ENCODE results near the gene CCDC40. TPM values are rescaled to one million over a fixed set of nuclear protein-coding genes. Genes with fewer than 3 reads are reported as not detected.

Gene CCDC40
- total and polyA plus RNA-seq, 9 of the 15 experiments (the other 6 are each of a cell fraction or from before 2014, with no cell fraction given), result 0.07 to 0.33 TPM; not detected in 7

GRCh38 chr17:80119839-80120238, 83.4 kb downstream of the CCDC40 start:
- 0 out of 3 replicates have a peak, but pooled peaks have one; percentile 19 for ATAC-seq

More at GRCh38 chr17:80119839-80120238, 83.4 kb downstream of the CCDC40 start:
- Histone ChIP-seq H3K9me1 (ENCODE audit: control insufficient read depth, insufficient read depth, low read length) (no peaks in the 10 kb centered on the region), H3K79me2 (ENCODE audit: control insufficient read depth, insufficient read depth, low read length) (no peaks in the 10 kb centered on the region), H3K27me3 (ENCODE audit: control insufficient read depth in 2 of 2, insufficient read depth in 2 of 2, low read length in 2 of 2) (peaks cover 38 to 68% of the 10 kb centered on the region in 2 experiments), H3K4me3 (no peak overlapping the region), H2AFZ (ENCODE audit: low read depth, low read length) (no peak overlapping the region), H3K4me1 (replicated peaks in 1 of 2; ENCODE audit: control insufficient read depth in 2 of 2, insufficient read depth in 2 of 2, low read length in 2 of 2) (peaks cover 0 to 38% of the 10 kb centered on the region in 2 experiments; a peak in 2 of 5 replicates), H4K20me1 (replicated peaks; ENCODE audit: control insufficient read depth, insufficient read depth, low read length) (no peaks in the 10 kb centered on the region), H3K27ac (ENCODE audit: extremely low read depth, low read depth, low read length) (no peak overlapping the region), H3K9me3 (replicated peaks; ENCODE audit: control insufficient read depth, insufficient read depth, low read depth, low read length) (0 out of 2 replicates have a peak, but pooled peaks cover 4% of the 10 kb centered on the region), H3K36me3 (ENCODE audit: control insufficient read depth, insufficient read depth, low read length) (no peaks in the 10 kb centered on the region), H3K4me2 (ENCODE audit: insufficient read depth, low read length) (no peak overlapping the region), H3K9ac (ENCODE audit: insufficient read depth in 1 of 2, low read depth in 2 of 2, low read length in 2 of 2) (no peak overlapping the region)
- FAIRE-seq, result no peak
- ChIA-PET POLR2A (interaction anchor here (0.8 to 1.9 kb wide), 4 partner anchors 9 to 164 kb away, joined by 3 to 5 read pairs (median 4); partner anchors contain the start of gene GAA), CTCF (ENCODE audit: low intra/inter-chr PET ratio) (no interaction called here)
- DNase-seq (ENCODE audit: extremely low read depth in 1 of 4, low spot score in 3 of 4), result peak in 1 of 4 experiments; percentile 13
- 5% methylated on average over 6 of the region's 9 CpGs for WGBS (ENCODE audit: insufficient coverage, low coverage, missing lambda C conversion rate)
- TF ChIP-seq ATF3 (IDR thresholded peaks at IDR 0.05), result peak; percentile 21; the same call in 1 of the 2 replicates
- no peak for TF ChIP-seq ATF3 (CRISPR knock-in tag; conservative IDR thresholded peaks at IDR 0.05)
- TF ChIP-seq CREM (IDR thresholded peaks at IDR 0.05; ENCODE audit: low read depth), result peak; percentile 52; the same call in 1 of the 2 replicates
- TF ChIP-seq, protein P1, sequence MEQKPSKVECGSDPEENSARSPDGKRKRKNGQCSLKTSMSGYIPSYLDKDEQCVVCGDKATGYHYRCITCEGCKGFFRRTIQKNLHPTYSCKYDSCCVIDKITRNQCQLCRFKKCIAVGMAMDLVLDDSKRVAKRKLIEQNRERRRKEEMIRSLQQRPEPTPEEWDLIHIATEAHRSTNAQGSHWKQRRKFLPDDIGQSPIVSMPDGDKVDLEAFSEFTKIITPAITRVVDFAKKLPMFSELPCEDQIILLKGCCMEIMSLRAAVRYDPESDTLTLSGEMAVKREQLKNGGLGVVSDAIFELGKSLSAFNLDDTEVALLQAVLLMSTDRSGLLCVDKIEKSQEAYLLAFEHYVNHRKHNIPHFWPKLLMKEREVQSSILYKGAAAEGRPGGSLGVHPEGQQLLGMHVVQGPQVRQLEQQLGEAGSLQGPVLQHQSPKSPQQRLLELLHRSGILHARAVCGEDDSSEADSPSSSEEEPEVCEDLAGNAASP (IDR thresholded peaks at IDR 0.05), result 0 out of 2 replicates have a peak, but pooled peaks have one; percentile 54
- TF ChIP-seq CREB1 (IDR thresholded peaks at IDR 0.05), result peak; percentile 32; the same call in 1 of the 2 replicates
- TF ChIP-seq CREB1 (CRISPR knock-in tag; IDR thresholded peaks at IDR 0.05), result no peak
- peak; percentile 26; the same call in 1 of the 2 replicates for TF ChIP-seq JUND (IDR thresholded peaks at IDR 0.05; ENCODE audit: borderline replicate concordance, low read depth, low read length)
- TF ChIP-seq JUND (tag; IDR thresholded peaks at IDR 0.05; ENCODE audit: borderline replicate concordance, low read depth, low read length), result no peak
- TF ChIP-seq FOXJ2 (tag; IDR thresholded peaks at IDR 0.05), result no peak
- no peak for TF ChIP-seq MXD1 (CRISPR knock-in tag; IDR thresholded peaks at IDR 0.05; ENCODE audit: borderline replicate concordance, poor library complexity, severe bottlenecking)
- TF ChIP-seq NCOA1 (IDR thresholded peaks at IDR 0.05; ENCODE audit: low read depth), result 0 out of 2 replicates have a peak, but pooled peaks have one; percentile 45
- TF ChIP-seq MLLT1 (IDR thresholded peaks at IDR 0.05), result no peak
- TF ChIP-seq KLF1 (tag; IDR thresholded peaks at IDR 0.05), result peak; percentile 87
- intact Hi-C loops (cut with micrococcal nuclease) (no loop called here), in situ Hi-C loops (cut with MboI) (no loop called here)
- no TSS peak for BruUV-seq (replicated peaks)

Data from K562 (cell line).